IMR-90 (cell line): ENCODE data around the gene ANKRD33B.
"Not testable (repeated sequence)": the region's sequence is repeated elsewhere in the genome, so short reads cannot be mapped to it uniquely, and the experiment has no call there.

ENCODE experiments used
- BHLHE40 ChIP-seq: fragments of 150-350 bp; IDR thresholded peaks from 2 replicates; pipeline ENCODE4 v1.6.1; 2016; ENCODE audit warnings: mild to moderate bottlenecking, low read depth, low read length
- CEBPB ChIP-seq: IDR thresholded peaks from 2 replicates; pipeline ENCODE4 v1.6.1; 2012; ENCODE audit warnings: low read depth, low read length, improper control_type of control experiment
- CTCF ChIP-seq: conservative IDR thresholded peaks from 2 replicates; pipeline ENCODE4 v1.5.1; 2012; ENCODE audit warnings: mild to moderate bottlenecking, low read depth, low read length, improper control_type of control experiment
- ELK1 ChIP-seq: fragments of 150-350 bp; IDR thresholded peaks from 2 replicates; pipeline ENCODE4 v1.6.1; 2016; ENCODE audit warnings: low read depth, mild to moderate bottlenecking, low read length, moderate library complexity, borderline replicate concordance
- FOS ChIP-seq: fragments of 150-350 bp; IDR thresholded peaks from 2 replicates; pipeline ENCODE4 v1.6.1; 2016; ENCODE audit warnings: low read depth, low read length
- MAFK ChIP-seq: IDR thresholded peaks from 2 replicates; pipeline ENCODE4 v1.6.1; 2012; ENCODE audit warnings: low read depth, low read length, improper control_type of control experiment
- MAZ ChIP-seq: IDR thresholded peaks from 2 replicates; pipeline ENCODE4 v1.6.1; 2012; ENCODE audit warnings: low read depth, mild to moderate bottlenecking, low read length, improper control_type of control experiment, moderate library complexity, borderline replicate concordance
- MXI1 ChIP-seq: IDR thresholded peaks from 2 replicates; pipeline ENCODE4 v1.6.1; 2012; ENCODE audit warnings: low read depth, mild to moderate bottlenecking, low read length, moderate library complexity, borderline replicate concordance
- POLR2A ChIP-seq: IDR thresholded peaks from 2 replicates; pipeline ENCODE4 v1.6.1; 2012; ENCODE audit warnings: mild to moderate bottlenecking, low read depth, low read length
- RAD21 ChIP-seq: IDR thresholded peaks from 2 replicates; pipeline ENCODE4 v1.6.1; 2012; ENCODE audit warnings: low read length, improper control_type of control experiment
- RCOR1 ChIP-seq: IDR thresholded peaks from 2 replicates; pipeline ENCODE4 v1.6.1; 2012; ENCODE audit warnings: mild to moderate bottlenecking, low read length, improper control_type of control experiment; ENCODE audit not compliant: insufficient replicate concordance
- RFX5 ChIP-seq: IDR thresholded peaks from 2 replicates; pipeline ENCODE4 v1.8.0; 2012; ENCODE audit warnings: low read depth, mild to moderate bottlenecking, low read length, moderate library complexity
- SMC3 ChIP-seq: fragments of 150-350 bp; IDR thresholded peaks from 2 replicates; pipeline ENCODE4 v1.6.1; 2016; ENCODE audit warnings: low read depth, mild to moderate bottlenecking, antibody characterized with exemption, low read length, moderate library complexity
- USF2 ChIP-seq: fragments of 150-350 bp; IDR thresholded peaks from 2 replicates; pipeline ENCODE4 v1.6.1; 2017; ENCODE audit warnings: mild to moderate bottlenecking, antibody characterized with exemption, low read length, low read depth

- not testable (repeated sequence) for TF ChIP-seq CTCF, RAD21, MAFK, POLR2A, FOS, USF2, SMC3, CEBPB, RFX5, RCOR1, MXI1, MAZ, BHLHE40, ELK1
Observed at GRCh38 chr5:10570540-10570939, 6.7 kb downstream of the ANKRD33B start.
